Measurements from ENCODE around the gene ZNF615.
"Not testable (repeated sequence)": the region's sequence is repeated elsewhere in the genome, so short reads cannot be mapped to it uniquely, and the experiment has no call there.

ZNF615 gene

GRCh38 chr19:52007806-52008557, at the start of gene ZNF615:
ZNF615 (minus strand) TSS chr19:52008211; CDS start chr19:52003711, 4,500 bp downstream.
- Histone ChIP-seq H3K9me3 (ENCODE audit: control insufficient read depth in 2 of 2, low read length in 2 of 2) (no peaks in the 10 kb centered on the region), H3K36me3 (ENCODE audit: control insufficient read depth in 2 of 2, insufficient read depth in 2 of 2, low read length in 2 of 2) (peaks cover 10 to 12% of the 10 kb centered on the region in 2 donors), H3K4me3 (ENCODE audit: low read length in 2 of 2) (peak within 1 kb of the TSS; percentile 86 to 99), H3K27me3 (ENCODE audit: control insufficient read depth in 1 of 2, insufficient read depth in 2 of 2, low read length in 2 of 2) (no peaks in the 10 kb centered on the region), H3K4me1 (ENCODE audit: control insufficient read depth, insufficient read depth, low read length) (peaks cover 10% of the 10 kb centered on the region), H3K9ac (ENCODE audit: low read length in 2 of 2) (peak within 1 kb of the TSS; percentile 68 to 97), H3K27ac (ENCODE audit: low read length) (peak within 1 kb of the TSS; percentile 91)

DNA sequence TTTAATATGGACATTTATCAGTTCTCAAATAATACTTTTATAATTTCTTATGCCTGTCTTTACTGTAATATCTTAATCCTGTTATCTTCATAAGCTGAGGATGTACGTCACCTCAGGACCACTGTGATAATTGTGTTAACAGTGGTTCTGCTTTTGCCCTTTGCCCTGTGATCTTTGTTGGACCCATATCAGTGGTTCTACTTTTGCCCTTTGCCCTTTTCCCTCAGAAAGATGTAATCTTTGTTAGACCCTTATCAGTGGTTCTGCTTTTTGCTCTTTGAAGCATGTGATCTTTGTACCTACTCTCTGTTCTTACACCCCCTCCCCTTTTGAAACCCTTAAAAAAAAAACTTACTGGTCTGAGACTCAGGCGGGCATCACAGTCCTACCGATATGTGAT, 48.5 kb upstream of the ZNF615 start:
- H3K27ac ChIP-seq (ENCODE audit: low read length); H3K27me3 ChIP-seq (ENCODE audit: control insufficient read depth in 1 of 2, insufficient read depth in 2 of 2, low read length in 2 of 2); H3K9me3 ChIP-seq (ENCODE audit: control insufficient read depth in 2 of 2, low read length in 2 of 2); H3K9ac ChIP-seq (ENCODE audit: low read length in 2 of 2); H3K4me3 ChIP-seq (ENCODE audit: low read length in 2 of 2); H3K4me1 ChIP-seq (ENCODE audit: control insufficient read depth, insufficient read depth, low read length); H3K36me3 ChIP-seq (ENCODE audit: control insufficient read depth in 2 of 2, insufficient read depth in 2 of 2, low read length in 2 of 2): not testable (repeated sequence)

GRCh38 chr19:52051736-52052135, 43.7 kb upstream of the ZNF615 start:
- H3K27ac ChIP-seq (ENCODE audit: low read length); H3K27me3 ChIP-seq (ENCODE audit: control insufficient read depth in 1 of 2, insufficient read depth in 2 of 2, low read length in 2 of 2); H3K4me3 ChIP-seq (ENCODE audit: low read length in 2 of 2); H3K36me3 ChIP-seq (ENCODE audit: control insufficient read depth in 2 of 2, insufficient read depth in 2 of 2, low read length in 2 of 2); H3K9me3 ChIP-seq (ENCODE audit: control insufficient read depth in 2 of 2, low read length in 2 of 2); H3K4me1 ChIP-seq (ENCODE audit: control insufficient read depth, insufficient read depth, low read length); H3K9ac ChIP-seq (ENCODE audit: low read length in 2 of 2): not testable (repeated sequence)

DNA sequence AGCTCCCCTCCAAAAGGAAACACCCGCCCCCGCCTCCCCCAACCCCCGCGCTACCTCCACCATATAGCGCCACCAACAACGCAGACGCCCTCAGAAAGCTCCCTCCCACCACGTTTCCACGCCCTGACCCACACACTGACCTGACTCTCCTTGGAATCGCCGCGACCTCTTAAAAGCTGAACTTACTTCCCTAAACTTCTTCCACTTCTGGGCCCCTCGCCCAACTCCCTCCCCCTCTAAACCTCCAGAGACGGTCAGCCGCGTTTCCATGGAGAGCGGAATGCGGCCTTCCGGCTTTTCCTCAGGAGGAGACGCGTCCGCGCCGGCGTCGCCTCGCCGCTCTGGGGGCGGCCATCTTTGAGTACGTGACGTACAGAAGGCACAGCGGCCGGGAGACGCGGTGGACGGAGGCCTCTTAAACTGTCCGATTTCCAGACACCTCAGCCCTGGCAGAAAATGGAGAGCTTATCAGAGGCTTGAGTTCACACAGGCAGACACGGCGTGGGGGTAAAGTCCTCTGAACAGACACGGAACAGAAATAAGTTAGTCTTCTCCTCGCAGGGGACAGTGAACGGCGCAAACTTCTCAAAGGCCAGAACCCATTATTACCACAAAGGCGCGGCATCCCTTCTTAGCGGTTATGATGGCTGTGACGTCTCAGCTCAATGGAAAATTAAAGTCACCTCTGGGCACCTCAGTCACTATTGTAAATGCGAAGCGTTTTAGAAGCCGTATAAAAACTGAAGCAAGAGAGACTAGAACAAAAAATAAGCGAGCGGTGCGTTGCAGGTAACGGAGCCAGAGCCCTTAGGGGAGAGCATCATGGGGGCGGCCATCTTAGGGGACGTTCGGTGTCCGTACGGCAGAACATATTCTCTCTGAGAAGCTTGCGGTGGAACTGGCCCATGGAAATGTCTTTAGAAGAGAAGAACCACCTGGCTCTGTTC, 40.8 kb upstream of the ZNF615 start, which contains the start of gene ZNF432:
Gene ZNF432 (minus strand): TSS at position 284 of the 947 bp plus-strand sequence. CDS start 1,970 bp downstream, outside the sequence.
- Histone ChIP-seq H3K9me3 (ENCODE audit: control insufficient read depth in 2 of 2, low read length in 2 of 2) (no peaks in the 10 kb centered on the region), H3K4me1 (ENCODE audit: control insufficient read depth, insufficient read depth, low read length) (no peaks in the 10 kb centered on the region), H3K27ac (ENCODE audit: low read length) (peak within 1 kb of the TSS; percentile 99), H3K36me3 (ENCODE audit: control insufficient read depth in 2 of 2, insufficient read depth in 2 of 2, low read length in 2 of 2) (peaks cover 6 to 14% of the 10 kb centered on the region in 2 donors), H3K9ac (ENCODE audit: low read length in 2 of 2) (peak within 1 kb of the TSS; percentile 98 to 100), H3K4me3 (ENCODE audit: low read length in 2 of 2) (peak within 1 kb of the TSS; percentile 88 to 93), H3K27me3 (ENCODE audit: control insufficient read depth in 1 of 2, insufficient read depth in 2 of 2, low read length in 2 of 2) (no peaks in the 10 kb centered on the region)

DNA sequence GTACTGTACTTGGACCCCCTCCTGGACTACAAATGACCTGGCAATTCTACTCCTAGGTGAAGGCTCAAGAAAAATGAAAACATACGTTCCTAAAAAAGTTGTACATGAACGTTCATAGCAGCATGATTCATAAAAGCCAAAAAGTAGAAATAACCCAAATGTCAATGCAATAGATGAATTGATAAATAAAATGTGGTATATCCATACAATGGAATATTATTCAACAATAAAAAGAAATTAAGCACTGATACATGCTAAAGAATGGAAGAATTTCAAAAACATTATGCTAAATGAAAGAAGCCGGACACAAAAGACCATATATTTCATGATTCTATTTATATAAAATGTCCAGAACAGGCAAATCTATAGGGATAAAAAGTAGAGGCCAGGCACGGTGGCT, 31.2 kb upstream of the ZNF615 start:
- peaks cover 73 to 74% of the 10 kb centered on the region in 2 donors for H3K36me3 ChIP-seq (ENCODE audit: control insufficient read depth in 2 of 2, insufficient read depth in 2 of 2, low read length in 2 of 2)
- no peaks in the 10 kb centered on the region for H3K27me3 ChIP-seq (ENCODE audit: control insufficient read depth in 1 of 2, insufficient read depth in 2 of 2, low read length in 2 of 2)
- no peaks in the 10 kb centered on the region for H3K4me1 ChIP-seq (ENCODE audit: control insufficient read depth, insufficient read depth, low read length)
- H3K9me3 ChIP-seq (ENCODE audit: control insufficient read depth in 2 of 2, low read length in 2 of 2), result peaks cover 29 to 40% of the 10 kb centered on the region in 2 donors
- no peak overlapping the region for H3K4me3 ChIP-seq (ENCODE audit: low read length in 2 of 2)
- no peak overlapping the region for H3K9ac ChIP-seq (ENCODE audit: low read length in 2 of 2)
- no peak overlapping the region for H3K27ac ChIP-seq (ENCODE audit: low read length)

- H3K27ac ChIP-seq (ENCODE audit: low read length), result no peak overlapping the region
- H3K9ac ChIP-seq (ENCODE audit: low read length in 2 of 2), result no peak overlapping the region
- peaks cover 34 to 59% of the 10 kb centered on the region in 2 donors for H3K9me3 ChIP-seq (ENCODE audit: control insufficient read depth in 2 of 2, low read length in 2 of 2)
- peaks cover 46 to 61% of the 10 kb centered on the region in 2 donors for H3K36me3 ChIP-seq (ENCODE audit: control insufficient read depth in 2 of 2, insufficient read depth in 2 of 2, low read length in 2 of 2)
- H3K4me1 ChIP-seq (ENCODE audit: control insufficient read depth, insufficient read depth, low read length), result no peaks in the 10 kb centered on the region
- no peaks in the 10 kb centered on the region for H3K27me3 ChIP-seq (ENCODE audit: control insufficient read depth in 1 of 2, insufficient read depth in 2 of 2, low read length in 2 of 2)
- peak overlapping the region in 1 of 2 donors; percentile 38 for H3K4me3 ChIP-seq (ENCODE audit: low read length in 2 of 2)
These were observed 26.2 kb upstream of the ZNF615 start for GRCh38 chr19:52034051-52034728.

- H3K36me3 ChIP-seq (ENCODE audit: control insufficient read depth in 2 of 2, insufficient read depth in 2 of 2, low read length in 2 of 2), result peaks cover 14 to 18% of the 10 kb centered on the region in 2 donors
- peak overlapping the region; percentile 93 for H3K27ac ChIP-seq (ENCODE audit: low read length)
- H3K9ac ChIP-seq (ENCODE audit: low read length in 2 of 2), result peak overlapping the region; percentile 98 to 99
- H3K9me3 ChIP-seq (ENCODE audit: control insufficient read depth in 2 of 2, low read length in 2 of 2), result peaks cover 8 to 20% of the 10 kb centered on the region in 2 donors
- H3K4me3 ChIP-seq (ENCODE audit: low read length in 2 of 2), result peak overlapping the region; percentile 99
- H3K27me3 ChIP-seq (ENCODE audit: control insufficient read depth in 1 of 2, insufficient read depth in 2 of 2, low read length in 2 of 2), result no peaks in the 10 kb centered on the region
- peaks cover 7% of the 10 kb centered on the region for H3K4me1 ChIP-seq (ENCODE audit: control insufficient read depth, insufficient read depth, low read length)
These were observed 20.7 kb upstream of the ZNF615 start for GRCh38 chr19:52028780-52029123.

GRCh38 chr19:52028027-52028779, 20.2 kb upstream of the ZNF615 start, which contains the start of gene ZNF614:
ZNF614 (minus strand) TSS chr19:52028379; CDS start chr19:52025745, 2,634 bp downstream.
- Histone ChIP-seq H3K27ac (ENCODE audit: low read length) (peak within 1 kb of the TSS; percentile 93), H3K9me3 (ENCODE audit: control insufficient read depth in 2 of 2, low read length in 2 of 2) (peaks cover 5 to 14% of the 10 kb centered on the region in 2 donors), H3K4me3 (ENCODE audit: low read length in 2 of 2) (peak within 1 kb of the TSS; percentile 99), H3K36me3 (ENCODE audit: control insufficient read depth in 2 of 2, insufficient read depth in 2 of 2, low read length in 2 of 2) (peaks cover 18% of the 10 kb centered on the region in 2 donors), H3K9ac (ENCODE audit: low read length in 2 of 2) (peak within 1 kb of the TSS; percentile 98 to 99), H3K27me3 (ENCODE audit: control insufficient read depth in 1 of 2, insufficient read depth in 2 of 2, low read length in 2 of 2) (no peaks in the 10 kb centered on the region), H3K4me1 (ENCODE audit: control insufficient read depth, insufficient read depth, low read length) (peaks cover 7% of the 10 kb centered on the region)

DNA sequence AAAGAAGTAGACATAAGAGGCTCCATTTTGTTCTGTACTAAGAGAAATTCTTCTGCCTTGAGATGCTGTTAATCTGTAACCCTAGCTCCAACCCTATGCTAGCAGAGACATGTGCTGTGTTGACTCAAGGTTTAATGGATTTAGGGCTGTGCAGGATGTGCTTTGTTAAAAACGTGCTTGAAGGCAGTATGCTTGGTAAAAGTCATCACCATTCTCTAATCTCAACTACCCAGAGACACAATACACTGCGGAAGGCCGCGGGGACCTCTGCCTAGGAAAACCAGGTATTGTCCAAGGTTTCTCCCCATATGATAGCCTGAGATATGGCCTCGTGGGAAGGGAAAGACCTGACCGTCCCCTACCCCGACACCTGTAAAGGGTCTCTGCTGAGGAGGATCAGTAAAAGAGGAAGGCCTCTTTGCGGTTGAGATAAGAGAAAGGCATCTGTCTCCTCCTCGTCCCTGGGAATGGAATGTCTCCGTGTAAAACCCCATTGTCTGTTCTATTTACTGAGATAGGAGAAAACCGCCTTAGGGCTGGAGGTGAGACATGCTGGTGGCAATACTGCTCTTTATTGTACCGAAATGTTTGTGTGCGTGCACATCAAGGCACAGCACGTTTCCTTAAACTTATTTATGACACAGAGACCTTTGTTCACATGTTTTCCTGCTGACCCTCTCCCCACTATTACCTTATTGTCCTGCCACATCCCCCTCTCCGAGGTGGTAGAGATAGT, 18.4 kb upstream of the ZNF615 start:
- H3K36me3 ChIP-seq (ENCODE audit: control insufficient read depth in 2 of 2, insufficient read depth in 2 of 2, low read length in 2 of 2), result peaks cover 16 to 20% of the 10 kb centered on the region in 2 donors
- not testable (repeated sequence) for H3K4me3 ChIP-seq (ENCODE audit: low read length in 2 of 2); H3K9me3 ChIP-seq (ENCODE audit: control insufficient read depth in 2 of 2, low read length in 2 of 2)

More for the DNA sequence above, 18.4 kb upstream of the ZNF615 start:
- not testable (repeated sequence) for H3K9ac ChIP-seq (ENCODE audit: low read length in 2 of 2); H3K4me1 ChIP-seq (ENCODE audit: control insufficient read depth, insufficient read depth, low read length); H3K27ac ChIP-seq (ENCODE audit: low read length); H3K27me3 ChIP-seq (ENCODE audit: control insufficient read depth in 1 of 2, insufficient read depth in 2 of 2, low read length in 2 of 2)

Data from stomach smooth muscle (tissue), 2 donors.